Measurements from ENCODE around the gene DNAJC15. TPM values are rescaled to one million over a fixed set of nuclear protein-coding genes. Genes with fewer than 3 reads are reported as not detected.
A peak's percentile ranks its signal among the peaks of the same experiment; 100 is the strongest.
"Not testable (repeated sequence)": the region's sequence is repeated elsewhere in the genome, so short reads cannot be mapped to it uniquely, and the experiment has no call there.

Gene DNAJC15
- total RNA-seq, 2 experiments from 2014 or later = 12.3 to 14.2 TPM

DNA sequence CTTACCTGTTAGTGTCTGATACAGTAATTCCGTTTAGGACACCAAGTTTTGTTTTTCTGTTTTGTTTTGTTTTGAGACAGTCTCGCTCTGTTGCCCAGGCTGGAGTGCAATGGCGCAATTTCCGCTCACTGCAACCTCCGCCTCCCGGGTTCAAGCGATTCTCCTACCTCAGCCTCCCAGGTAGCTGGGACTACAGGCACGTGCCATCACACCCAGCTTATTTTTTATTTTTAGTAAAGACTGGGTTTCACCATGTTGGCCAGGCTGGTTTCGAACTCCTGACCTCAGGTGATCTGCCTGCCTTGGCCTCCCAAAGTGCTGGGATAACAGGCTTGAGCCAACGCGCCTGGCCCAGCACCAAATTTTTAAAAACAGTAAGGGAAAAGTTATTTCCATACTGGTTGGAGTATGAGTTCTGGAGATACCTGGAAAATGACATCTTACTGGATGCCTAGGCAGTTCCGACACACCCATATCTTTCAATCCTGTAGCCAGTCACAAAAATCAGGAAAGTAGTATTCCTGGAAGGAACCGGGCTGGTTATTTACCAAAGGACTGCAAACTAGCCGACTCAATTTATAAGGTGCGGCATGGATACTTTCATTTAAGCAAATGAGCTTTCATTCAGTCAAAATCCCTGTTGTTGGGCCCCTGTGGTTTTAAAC, 32.0 kb upstream of the DNAJC15 start:
- peak overlapping the region; percentile 89 for H3K4me3 Mint-ChIP-seq
- POLR2A ChIA-PET = interaction anchor here (0.6 to 4.7 kb wide), 19 partner anchors 10 to 887 kb away, joined by 3 to 37 read pairs (median 6); partner anchors contain the start of genes AKAP11 and DNAJC15
- CTCF ChIA-PET = interaction anchor here (1.0 to 3.9 kb wide), 7 partner anchors 10 to 93 kb away, joined by 3 to 33 read pairs (median 4); partner anchors contain the start of gene DNAJC15
- peak overlapping the region; percentile 99 for H3K27ac Mint-ChIP-seq
- peaks cover 38% of the 10 kb centered on the region for H3K36me3 Mint-ChIP-seq (ENCODE audit: low read depth)
- H3K27me3 Mint-ChIP-seq (ENCODE audit: low read depth); DNase-seq; H3K9me3 Mint-ChIP-seq (ENCODE audit: insufficient read depth); ATAC-seq: not testable (repeated sequence)
- H3K4me1 Mint-ChIP-seq (ENCODE audit: low read depth) = peaks cover 53% of the 10 kb centered on the region

DNA sequence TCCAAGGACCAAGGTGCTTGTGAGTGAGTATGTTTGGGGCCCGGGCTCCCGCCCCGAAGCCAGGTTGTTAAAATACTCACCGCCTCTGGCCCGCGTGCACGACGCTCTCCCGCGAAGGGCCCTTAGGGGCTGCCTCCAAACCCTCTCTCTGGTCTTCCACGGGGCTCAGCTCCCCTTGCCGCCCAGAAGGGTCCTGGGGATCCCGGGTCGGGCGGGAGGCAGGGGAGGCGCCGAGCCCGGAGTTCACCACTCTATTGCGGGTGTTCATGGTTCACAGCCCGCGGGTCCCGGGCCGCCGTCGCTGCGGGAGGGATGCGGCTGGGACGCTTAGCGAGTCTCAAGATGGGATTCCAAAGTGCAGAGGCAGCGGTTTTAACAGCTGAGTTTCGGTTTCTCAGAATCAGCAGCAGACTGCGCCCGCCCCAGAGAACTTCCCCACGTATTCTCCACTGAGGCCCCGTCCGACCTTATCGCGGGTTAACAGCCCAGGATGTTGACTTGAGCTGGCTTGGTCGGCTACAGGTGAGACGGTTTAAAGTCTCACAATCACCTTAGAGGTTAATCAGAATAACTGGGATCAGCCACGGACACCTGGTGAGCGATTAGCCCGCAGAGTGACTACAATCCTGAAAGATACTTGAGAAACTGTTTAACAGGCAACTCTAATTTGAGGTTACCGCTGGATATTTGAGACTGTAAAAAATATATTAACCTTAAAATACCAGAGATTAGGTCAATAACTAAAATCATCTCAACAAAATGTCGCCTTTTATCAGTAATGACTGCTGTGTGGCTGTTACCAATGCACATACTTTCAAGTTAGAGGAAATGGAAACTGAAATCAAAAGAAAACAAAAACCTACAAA, 31.3 kb upstream of the DNAJC15 start, which contains the start of gene EPSTI1:
Gene EPSTI1, minus strand, starts transcription at position 344 of the 866 bp plus-strand sequence. Its CDS starts 76 bp downstream, at position 268.
- POLR2A ChIA-PET = interaction anchor here (0.6 to 4.7 kb wide), 26 partner anchors 8 to 887 kb away, joined by 3 to 37 read pairs (median 4); partner anchors contain the start of genes AKAP11 and DNAJC15

DNA sequence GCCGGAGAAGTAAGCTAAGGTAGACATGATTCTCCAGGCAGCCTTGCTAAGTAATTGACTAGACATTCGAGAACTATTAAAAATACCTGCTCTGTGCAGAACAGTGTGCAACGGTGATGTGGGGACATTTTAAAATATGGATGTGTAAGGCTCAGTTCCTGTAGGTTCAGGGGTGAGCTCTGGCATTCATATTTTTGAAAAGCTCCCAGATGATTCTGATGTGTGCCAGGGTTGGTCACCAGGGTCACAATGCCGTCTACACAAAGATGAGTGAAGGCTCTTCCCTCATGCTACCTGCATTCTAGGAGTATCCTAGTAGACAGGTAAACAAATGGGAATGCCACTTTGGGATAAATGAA, 30.6 kb upstream of the DNAJC15 start:
- H3K4me3 Mint-ChIP-seq = peak overlapping the region; percentile 89
- H3K4me1 Mint-ChIP-seq (ENCODE audit: low read depth) = peaks cover 56% of the 10 kb centered on the region
- ATAC-seq (no peak), DNase-seq (peak; percentile 34)
- H3K36me3 Mint-ChIP-seq (ENCODE audit: low read depth) = peaks cover 29% of the 10 kb centered on the region
- H3K27ac Mint-ChIP-seq = peak overlapping the region; percentile 99
- ChIA-PET POLR2A (interaction anchor here (0.7 to 4.7 kb wide), 21 partner anchors 8 to 886 kb away, joined by 3 to 37 read pairs (median 5); partner anchors contain the start of genes AKAP11 and DNAJC15), CTCF (interaction anchor here (0.7 to 3.9 kb wide), 9 partner anchors 11 to 104 kb away, joined by 3 to 33 read pairs (median 3); partner anchors contain the start of gene DNAJC15)
- no peaks in the 10 kb centered on the region for H3K9me3 Mint-ChIP-seq (ENCODE audit: insufficient read depth)
- no peaks in the 10 kb centered on the region for H3K27me3 Mint-ChIP-seq (ENCODE audit: low read depth)

More for the DNA sequence above, 31.3 kb upstream of the DNAJC15 start, which contains the start of gene EPSTI1:
- ATAC-seq (peak; percentile 79), DNase-seq (peak; percentile 86)
- Mint-ChIP-seq H3K36me3 (ENCODE audit: low read depth) (peaks cover 35% of the 10 kb centered on the region), H3K9me3 (ENCODE audit: insufficient read depth) (no peaks in the 10 kb centered on the region), H3K27me3 (ENCODE audit: low read depth) (no peaks in the 10 kb centered on the region), H3K4me3 (peak within 1 kb of the TSS; percentile 89), H3K4me1 (ENCODE audit: low read depth) (peaks cover 58% of the 10 kb centered on the region), H3K27ac (peak within 1 kb of the TSS; percentile 99)
- CTCF ChIA-PET = interaction anchor here (0.7 to 3.9 kb wide), 10 partner anchors 12 to 104 kb away, joined by 3 to 33 read pairs (median 3); partner anchors contain the start of gene DNAJC15

DNA sequence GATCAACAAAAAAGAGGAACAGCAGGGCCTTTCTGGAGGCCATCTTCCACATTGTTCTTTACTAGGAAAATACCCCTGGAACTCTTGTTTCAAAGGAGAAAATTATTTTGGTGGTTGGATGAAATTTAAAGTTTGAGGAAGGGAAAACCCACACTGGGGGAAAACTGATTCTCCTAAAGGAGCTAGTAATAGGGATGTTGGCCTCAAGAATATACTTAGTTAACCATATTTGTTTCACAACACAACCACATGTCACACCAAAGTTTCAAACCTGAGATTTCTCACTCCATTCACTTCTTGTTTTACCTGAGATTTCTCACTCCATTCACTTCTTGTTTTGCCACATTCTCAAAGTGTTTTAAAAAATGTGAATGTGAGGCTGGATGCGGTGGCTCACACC, 28.5 kb upstream of the DNAJC15 start:
- CTCF ChIA-PET = interaction anchor here (1.4 kb wide), 1 partner anchor 19 kb away, joined by 4 read pairs; no protein-coding TSS in a partner anchor
- POLR2A ChIA-PET = no interaction called here
- no peak for DNase-seq

DNA sequence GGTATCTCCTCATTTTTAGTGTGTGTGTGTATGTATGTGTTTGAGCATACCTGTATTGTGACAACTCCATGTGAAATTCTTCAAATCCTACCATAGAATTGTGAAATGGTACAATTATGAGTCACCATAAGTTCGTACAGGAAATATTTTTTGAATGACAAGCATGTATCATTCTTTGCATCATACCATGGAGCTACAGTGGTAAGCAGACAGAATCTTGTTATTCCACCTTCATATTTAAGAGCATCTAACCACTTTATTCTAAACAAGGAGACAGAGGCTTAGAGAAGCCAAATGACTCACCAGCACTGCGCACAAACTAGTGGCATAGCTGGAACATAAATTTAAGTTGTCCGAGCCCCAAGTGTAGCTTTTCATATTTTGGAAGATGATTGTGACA, 26.8 kb upstream of the DNAJC15 start:
- H3K27ac Mint-ChIP-seq = no peak overlapping the region
- no peaks in the 10 kb centered on the region for H3K9me3 Mint-ChIP-seq (ENCODE audit: insufficient read depth)
- DNase-seq = no peak
- ChIA-PET POLR2A (interaction anchor here (1.9 kb wide), 1 partner anchor 27 kb away, joined by 7 read pairs; the partner anchor contains the start of gene DNAJC15), CTCF (interaction anchor here (1.0 to 1.6 kb wide), 2 partner anchors 11 to 27 kb away, joined by 3 to 4 read pairs; no protein-coding TSS in a partner anchor)
- no peak for ATAC-seq
- no peaks in the 10 kb centered on the region for H3K27me3 Mint-ChIP-seq (ENCODE audit: low read depth)
- H3K4me1 Mint-ChIP-seq (ENCODE audit: low read depth) = peaks cover 37% of the 10 kb centered on the region
- H3K36me3 Mint-ChIP-seq (ENCODE audit: low read depth) = peaks cover 12% of the 10 kb centered on the region
- no peak overlapping the region for H3K4me3 Mint-ChIP-seq

More for the DNA sequence above, 28.5 kb upstream of the DNAJC15 start:
- no peak for ATAC-seq
- Mint-ChIP-seq H3K27ac (peak overlapping the region; percentile 5), H3K27me3 (ENCODE audit: low read depth) (no peaks in the 10 kb centered on the region), H3K9me3 (ENCODE audit: insufficient read depth) (no peaks in the 10 kb centered on the region), H3K4me3 (no peak overlapping the region), H3K36me3 (ENCODE audit: low read depth) (peaks cover 24% of the 10 kb centered on the region), H3K4me1 (ENCODE audit: low read depth) (peaks cover 50% of the 10 kb centered on the region)

DNA sequence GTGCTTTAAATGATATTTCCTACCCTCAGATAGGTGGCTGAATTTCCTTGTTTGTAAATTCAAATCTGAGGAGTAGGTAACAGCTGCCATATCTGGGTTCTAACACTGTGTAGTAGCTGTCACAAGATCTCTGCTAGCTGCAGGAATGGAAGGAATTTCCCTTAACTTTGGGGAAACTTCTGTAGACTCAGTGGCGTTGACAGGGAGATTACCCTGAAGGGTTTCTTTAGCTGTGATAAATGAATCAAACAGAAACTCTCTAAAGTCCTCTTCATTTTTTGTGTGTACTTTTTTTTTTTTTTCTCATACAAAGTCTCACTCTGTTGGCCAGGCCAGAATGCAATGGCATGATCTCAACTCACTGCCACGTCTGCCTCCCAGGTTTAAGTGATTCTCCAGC, 26.0 kb upstream of the DNAJC15 start:
- H3K4me1 Mint-ChIP-seq (ENCODE audit: low read depth) = peaks cover 37% of the 10 kb centered on the region
- peaks cover 9% of the 10 kb centered on the region for H3K36me3 Mint-ChIP-seq (ENCODE audit: low read depth)
- H3K4me3 Mint-ChIP-seq = no peak overlapping the region
- H3K9me3 Mint-ChIP-seq (ENCODE audit: insufficient read depth) = peaks cover 1% of the 10 kb centered on the region
- ChIA-PET CTCF (interaction anchor here (0.9 to 2.0 kb wide), 5 partner anchors 10 to 27 kb away, joined by 3 to 7 read pairs (median 4); partner anchors contain the start of gene DNAJC15), POLR2A (interaction anchor here (1.9 kb wide), 1 partner anchor 26 kb away, joined by 7 read pairs; the partner anchor contains the start of gene DNAJC15)
- no peaks in the 10 kb centered on the region for H3K27me3 Mint-ChIP-seq (ENCODE audit: low read depth)
- no peak overlapping the region for H3K27ac Mint-ChIP-seq
- no peak for ATAC-seq
- no peak for DNase-seq

DNA sequence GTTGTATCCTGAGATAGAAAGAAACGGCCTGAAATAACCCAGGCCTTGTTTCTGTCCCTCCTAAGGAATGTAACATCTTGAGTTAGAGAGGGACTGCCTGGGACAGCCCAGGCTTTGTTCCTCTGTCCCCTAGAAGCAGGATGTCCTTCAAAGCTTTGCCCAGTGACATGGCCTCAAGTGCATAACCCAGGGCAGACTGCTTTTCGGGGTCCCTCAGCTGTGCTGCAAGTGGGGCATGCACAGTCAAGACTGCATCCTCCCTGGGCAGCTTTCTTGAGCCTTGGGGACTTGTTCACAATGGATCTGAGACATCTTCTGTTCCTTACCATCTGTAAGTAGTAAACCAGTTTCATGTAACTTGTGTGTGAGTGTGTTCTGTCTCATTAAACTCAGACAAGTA, 23.9 kb upstream of the DNAJC15 start:
- H3K27ac Mint-ChIP-seq = no peak overlapping the region
- ATAC-seq = no peak
- ChIA-PET CTCF (no interaction called here), POLR2A (no interaction called here)
- peaks cover 3% of the 10 kb centered on the region for H3K36me3 Mint-ChIP-seq (ENCODE audit: low read depth)
- H3K4me1 Mint-ChIP-seq (ENCODE audit: low read depth) = peaks cover 25% of the 10 kb centered on the region
- no peaks in the 10 kb centered on the region for H3K27me3 Mint-ChIP-seq (ENCODE audit: low read depth)
- DNase-seq = no peak
- peaks cover 9% of the 10 kb centered on the region for H3K9me3 Mint-ChIP-seq (ENCODE audit: insufficient read depth)
- no peak overlapping the region for H3K4me3 Mint-ChIP-seq

DNA sequence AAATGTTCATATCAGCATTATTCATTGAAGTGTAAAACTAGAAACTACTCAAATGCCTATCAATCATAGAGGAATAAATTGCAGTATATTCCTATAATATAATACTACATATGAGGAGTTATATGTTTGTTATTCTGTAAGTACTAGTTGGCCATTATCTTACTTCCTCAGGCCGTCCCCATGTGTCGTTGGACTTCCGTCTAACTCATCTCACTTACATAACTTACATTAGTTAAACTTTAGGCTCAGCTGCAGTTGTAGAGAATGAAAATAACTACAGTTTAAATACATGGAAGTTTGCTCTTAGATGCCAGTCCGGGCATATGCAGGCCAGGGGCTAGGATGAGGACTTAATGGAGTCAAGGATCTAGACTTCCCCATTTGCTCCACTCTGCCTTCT, 22.7 kb upstream of the DNAJC15 start:
- Mint-ChIP-seq H3K9me3 (ENCODE audit: insufficient read depth) (peaks cover 9% of the 10 kb centered on the region), H3K27me3 (ENCODE audit: low read depth) (no peaks in the 10 kb centered on the region), H3K27ac (no peak overlapping the region), H3K36me3 (ENCODE audit: low read depth) (no peaks in the 10 kb centered on the region), H3K4me3 (no peak overlapping the region), H3K4me1 (ENCODE audit: low read depth) (peaks cover 20% of the 10 kb centered on the region)
- ATAC-seq (no peak), DNase-seq (no peak)
- ChIA-PET CTCF (no interaction called here), POLR2A (interaction anchor here (1.2 kb wide), 1 partner anchor 9 kb away, joined by 6 read pairs; the partner anchor contains the start of gene EPSTI1)

DNA sequence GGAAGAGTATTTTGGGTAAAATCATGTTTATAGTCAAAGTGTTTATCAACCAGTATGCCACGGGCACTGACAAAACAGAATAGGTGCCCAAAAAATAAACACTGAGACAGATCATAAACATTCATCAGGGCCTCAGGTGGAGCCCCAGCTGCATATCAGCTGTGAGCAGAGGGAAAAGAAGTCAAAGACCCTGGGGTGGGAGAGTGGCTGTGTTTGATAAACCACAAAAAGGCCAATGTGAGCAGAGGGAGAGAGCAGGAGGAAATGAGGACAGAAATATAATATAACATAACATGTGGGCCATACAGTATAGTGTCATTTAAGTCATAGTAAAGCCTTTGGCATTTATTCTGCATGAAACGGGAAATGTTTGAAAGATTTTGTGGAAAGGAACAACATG, 21.4 kb upstream of the DNAJC15 start:
- ChIA-PET POLR2A (no interaction called here), CTCF (no interaction called here)
- Mint-ChIP-seq H3K27me3 (ENCODE audit: low read depth) (peaks cover 3% of the 10 kb centered on the region), H3K9me3 (ENCODE audit: insufficient read depth) (peaks cover 9% of the 10 kb centered on the region), H3K4me3 (no peak overlapping the region), H3K27ac (no peak overlapping the region), H3K4me1 (ENCODE audit: low read depth) (peaks cover 9% of the 10 kb centered on the region), H3K36me3 (ENCODE audit: low read depth) (no peaks in the 10 kb centered on the region)
- DNase-seq = no peak
- ATAC-seq = no peak

DNA sequence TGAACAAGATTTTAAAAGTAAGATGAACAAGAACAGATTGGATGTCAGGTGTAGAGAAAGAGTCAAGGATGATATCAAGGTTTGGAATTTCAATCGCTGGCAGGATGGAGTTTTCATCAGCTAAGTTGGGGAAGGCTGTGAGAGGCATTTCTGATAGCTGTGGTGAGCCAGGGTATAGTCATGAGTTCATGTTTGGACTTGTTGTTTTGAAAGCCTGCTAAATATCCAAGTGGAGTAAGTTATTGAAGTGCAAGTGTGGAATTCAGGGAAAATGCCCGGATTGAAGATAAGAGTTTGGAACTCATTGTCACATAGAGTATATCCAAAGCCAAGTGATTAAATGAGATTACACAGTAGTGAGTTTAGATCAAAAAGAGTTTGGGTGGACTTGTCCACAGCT, 20.4 kb upstream of the DNAJC15 start:
- Mint-ChIP-seq H3K27me3 (ENCODE audit: low read depth) (peaks cover 3% of the 10 kb centered on the region), H3K4me1 (ENCODE audit: low read depth) (peaks cover 5% of the 10 kb centered on the region), H3K4me3 (no peak overlapping the region), H3K27ac (no peak overlapping the region), H3K9me3 (ENCODE audit: insufficient read depth) (peaks cover 9% of the 10 kb centered on the region), H3K36me3 (ENCODE audit: low read depth) (no peaks in the 10 kb centered on the region)
- ChIA-PET CTCF (interaction anchor here (1.5 kb wide), 1 partner anchor 17 kb away, joined by 3 read pairs; no protein-coding TSS in a partner anchor), POLR2A (no interaction called here)
- ATAC-seq (no peak), DNase-seq (no peak)

DNA sequence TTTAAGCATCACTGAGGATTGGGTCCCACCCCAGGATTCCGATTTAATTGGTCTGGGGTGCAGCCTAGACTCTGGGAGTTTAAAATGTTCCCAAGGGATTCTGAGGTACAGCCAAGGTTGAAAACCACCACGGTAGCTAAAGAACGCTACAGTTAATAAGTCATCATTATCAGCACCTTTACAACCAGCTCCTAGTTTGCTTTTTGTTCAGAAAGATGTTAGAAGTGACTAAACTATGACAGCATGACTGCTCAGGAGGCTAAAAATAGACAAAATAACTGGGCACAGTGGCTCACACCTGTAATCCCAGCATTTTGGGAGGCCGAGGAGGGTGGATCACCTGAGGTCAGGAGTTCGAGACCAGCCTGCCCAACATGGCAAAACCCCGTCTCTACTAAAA, 19.7 kb upstream of the DNAJC15 start:
- no peak for ATAC-seq
- no peak overlapping the region for H3K4me3 Mint-ChIP-seq
- CTCF ChIA-PET = interaction anchor here (1.5 kb wide), 1 partner anchor 16 kb away, joined by 3 read pairs; no protein-coding TSS in a partner anchor

More for the DNA sequence above, 19.7 kb upstream of the DNAJC15 start:
- H3K36me3 Mint-ChIP-seq (ENCODE audit: low read depth) = no peaks in the 10 kb centered on the region
- POLR2A ChIA-PET = no interaction called here
- H3K9me3 Mint-ChIP-seq (ENCODE audit: insufficient read depth) = peaks cover 9% of the 10 kb centered on the region
- peaks cover 5% of the 10 kb centered on the region for H3K4me1 Mint-ChIP-seq (ENCODE audit: low read depth)
- peaks cover 7% of the 10 kb centered on the region for H3K27me3 Mint-ChIP-seq (ENCODE audit: low read depth)
- no peak overlapping the region for H3K27ac Mint-ChIP-seq
- no peak for DNase-seq

Data from activated CD8-positive, alpha-beta T cell treated with anti-CD3 and anti-CD28 coated beads, Interleukin-2, amount 10 ng/mL, durations not matched to agents 7 days and 5 days (primary cell).